GM19397 (cell line): ENCODE results near the gene ZNF366.

Experiments
- ATAC-seq: cut with Tn5 transposase; IDR thresholded peaks from one replicate; pipeline ENCODE4 v1.9.1; 2021; ENCODE audit warnings: mild to moderate bottlenecking, moderate library complexity; ENCODE audit not compliant: unreplicated experiment

The ZNF366 gene

GRCh38 chr5:72498284-72498683 lies 8.9 kb downstream of the ZNF366 start:
- ATAC-seq = no peak

GRCh38 chr5:72497823-72498222 lies 9.4 kb downstream of the ZNF366 start:
- no peak for ATAC-seq

GRCh38 chr5:72495410-72495809 lies 11.8 kb downstream of the ZNF366 start:
- ATAC-seq = no peak

GRCh38 chr5:72494623-72495124 lies 12.5 kb downstream of the ZNF366 start:
- no peak for ATAC-seq

GRCh38 chr5:72489536-72489935 lies 17.7 kb downstream of the ZNF366 start:
- ATAC-seq = no peak

- ATAC-seq = no peak
These were observed 18.5 kb downstream of the ZNF366 start for GRCh38 chr5:72488756-72489155.

DNA sequence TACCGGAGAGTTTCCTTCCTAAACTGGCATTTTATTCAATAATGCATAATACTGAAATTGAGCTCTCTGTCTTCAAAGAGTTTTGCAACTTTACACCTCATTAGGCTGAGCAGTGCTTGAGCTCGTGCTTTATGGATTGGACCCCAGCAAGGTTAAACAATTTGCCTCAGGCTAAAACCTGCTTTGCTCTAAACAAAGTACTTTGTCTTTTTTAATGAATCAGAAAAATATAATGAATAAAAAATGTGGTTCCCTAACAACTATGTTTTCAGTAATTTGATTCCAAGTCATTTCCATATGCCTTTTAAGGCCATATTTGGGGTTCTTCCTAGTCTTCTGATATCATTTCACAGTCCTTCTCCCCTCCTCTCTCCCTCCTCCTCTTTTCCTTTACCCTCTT lies 20.0 kb downstream of the ZNF366 start:
- no peak for ATAC-seq

GRCh38 chr5:72486371-72486770 lies 20.8 kb downstream of the ZNF366 start:
- no peak for ATAC-seq

DNA sequence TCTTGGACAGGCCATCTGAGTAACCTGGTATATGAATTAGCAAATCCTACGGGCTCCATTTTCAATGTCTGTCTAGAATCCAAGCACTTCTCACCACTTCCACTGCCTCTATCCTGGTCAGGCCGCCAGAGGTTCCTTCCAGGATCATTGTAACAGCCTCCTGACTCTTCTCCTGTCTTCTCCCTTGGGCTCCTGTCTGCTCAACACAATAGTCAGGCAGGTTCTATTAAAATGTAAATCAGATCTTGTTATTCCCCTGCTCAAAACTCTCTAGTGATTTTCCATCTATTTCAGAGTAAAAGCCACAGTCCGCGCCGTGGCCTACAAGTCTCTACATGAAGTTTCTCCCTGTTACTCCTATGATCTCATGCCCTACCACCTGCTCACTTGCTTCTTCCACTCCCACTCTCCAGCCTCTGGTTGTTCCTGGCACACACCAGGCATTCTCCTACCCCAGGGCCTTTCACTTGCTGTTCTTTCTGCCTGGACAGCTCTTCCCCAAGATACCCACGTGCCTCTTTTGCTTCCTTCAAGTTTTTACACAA lies 21.7 kb downstream of the ZNF366 start:
- ATAC-seq = no peak

DNA sequence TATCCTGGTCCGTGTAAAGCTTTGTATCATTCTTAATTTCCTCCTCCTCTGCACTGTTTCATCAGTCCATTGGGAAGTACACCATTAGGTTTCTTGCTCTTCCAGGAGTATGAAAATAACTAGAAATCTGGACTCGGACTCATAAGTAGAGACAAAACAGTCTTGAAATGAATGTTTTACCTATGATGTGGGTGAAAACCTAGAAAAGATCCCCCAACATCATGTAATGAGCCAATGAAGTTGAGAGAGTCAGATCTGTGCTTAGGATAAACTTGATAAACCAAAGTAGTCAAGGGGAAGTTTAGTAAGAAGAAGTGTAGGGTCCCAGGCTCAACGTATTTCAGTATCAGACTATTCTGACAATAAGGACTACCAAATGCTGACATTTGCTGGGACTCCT lies 25.2 kb downstream of the ZNF366 start:
- ATAC-seq = no peak

DNA sequence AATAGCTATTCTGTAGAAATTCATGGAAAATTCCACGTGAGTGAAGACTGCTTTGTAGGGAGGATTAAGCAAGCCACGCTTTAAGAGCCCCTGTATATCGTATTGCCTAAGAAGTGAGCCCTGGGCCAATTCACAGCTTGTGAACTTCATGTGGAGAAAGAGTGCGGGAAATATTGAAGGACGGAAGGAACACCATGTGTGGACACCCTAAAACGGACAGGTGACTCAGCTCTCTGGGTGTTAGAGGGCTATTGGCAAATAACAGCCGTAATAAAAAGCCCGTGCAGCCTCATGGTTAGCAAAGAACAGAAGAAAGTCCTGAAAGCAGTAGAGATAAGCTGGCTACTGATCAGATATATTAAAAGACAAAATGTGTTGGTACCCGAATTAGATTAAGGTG lies 26.4 kb downstream of the ZNF366 start:
- ATAC-seq = no peak

DNA sequence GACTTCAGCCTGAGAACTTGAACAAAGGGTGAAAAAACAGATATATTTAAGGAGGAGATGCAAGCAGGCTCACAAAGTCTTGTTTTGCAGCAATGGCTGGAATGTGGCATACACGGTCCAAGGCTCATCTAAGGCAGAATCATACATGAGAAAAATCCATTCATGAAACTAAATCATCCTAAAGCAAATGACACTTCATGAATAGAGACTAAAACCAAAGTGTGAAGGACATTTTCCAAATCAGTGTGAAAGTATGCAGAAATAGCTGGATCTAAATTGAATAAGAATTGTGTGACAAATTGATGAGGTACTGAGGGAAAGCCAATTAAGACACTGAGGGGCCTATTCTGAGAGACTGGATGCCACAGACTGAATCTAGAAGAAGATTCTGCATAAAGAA lies 27.3 kb downstream of the ZNF366 start:
- ATAC-seq = no peak

GRCh38 chr5:72478684-72479083 lies 28.5 kb downstream of the ZNF366 start:
- ATAC-seq = no peak

GRCh38 chr5:72478276-72478675 lies 28.9 kb downstream of the ZNF366 start:
- ATAC-seq = no peak

DNA sequence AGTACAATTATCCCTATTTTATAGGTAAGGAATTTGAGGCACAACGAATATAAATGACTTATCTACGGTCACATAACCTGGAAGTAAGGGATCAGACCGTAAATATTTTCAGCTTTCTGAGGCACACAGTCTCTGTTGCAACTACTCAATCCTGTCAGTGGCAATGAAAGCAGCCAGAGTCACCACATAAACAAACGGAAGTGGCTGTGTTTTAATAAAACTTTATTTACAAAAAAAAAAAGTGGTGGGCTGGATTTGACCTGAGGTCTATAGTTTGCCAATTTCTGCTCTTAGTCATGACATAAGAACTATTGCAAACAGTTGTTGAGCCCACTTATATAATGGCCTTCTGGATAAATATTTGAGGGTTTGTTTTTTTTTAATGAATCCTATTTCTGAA lies 29.6 kb downstream of the ZNF366 start:
- ATAC-seq = no peak

DNA sequence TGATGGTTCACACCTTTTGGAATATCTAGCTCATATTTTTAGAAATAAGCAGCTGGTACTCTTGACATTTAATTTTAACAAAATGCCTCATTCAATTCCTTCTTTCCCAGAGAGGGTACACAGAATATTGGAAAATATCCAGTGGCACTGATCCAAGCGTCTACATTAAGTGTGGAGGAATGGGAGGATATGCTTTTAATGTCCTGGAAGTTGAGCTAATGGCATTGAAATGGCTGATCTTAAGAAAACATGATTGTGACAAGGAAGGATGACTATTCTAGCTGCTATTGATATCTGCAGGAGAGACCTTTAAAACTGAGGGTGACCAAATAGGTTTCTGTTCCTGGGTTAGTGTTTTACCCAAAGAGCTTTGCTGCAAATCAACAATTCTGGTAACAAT lies 30.0 kb downstream of the ZNF366 start:
- ATAC-seq = no peak

DNA sequence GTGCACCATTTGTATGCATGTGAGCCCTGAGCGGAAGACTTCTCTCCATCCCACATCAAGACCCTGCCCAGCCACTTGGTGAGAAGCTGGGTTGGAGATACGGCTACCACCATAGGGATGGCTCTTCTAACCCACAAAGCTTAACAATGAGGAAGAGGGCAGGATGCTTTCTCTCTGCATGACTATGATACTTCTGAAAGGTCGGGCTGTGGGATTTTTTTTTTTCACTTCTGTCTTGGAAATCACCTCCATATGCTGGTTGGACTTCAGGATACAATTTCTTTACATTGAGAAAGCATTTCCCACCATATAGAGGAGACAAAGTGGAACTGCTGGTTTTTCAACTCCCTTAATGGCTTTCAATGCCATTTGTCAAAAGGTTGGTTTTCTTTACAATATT lies 30.5 kb downstream of the ZNF366 start:
- no peak for ATAC-seq

DNA sequence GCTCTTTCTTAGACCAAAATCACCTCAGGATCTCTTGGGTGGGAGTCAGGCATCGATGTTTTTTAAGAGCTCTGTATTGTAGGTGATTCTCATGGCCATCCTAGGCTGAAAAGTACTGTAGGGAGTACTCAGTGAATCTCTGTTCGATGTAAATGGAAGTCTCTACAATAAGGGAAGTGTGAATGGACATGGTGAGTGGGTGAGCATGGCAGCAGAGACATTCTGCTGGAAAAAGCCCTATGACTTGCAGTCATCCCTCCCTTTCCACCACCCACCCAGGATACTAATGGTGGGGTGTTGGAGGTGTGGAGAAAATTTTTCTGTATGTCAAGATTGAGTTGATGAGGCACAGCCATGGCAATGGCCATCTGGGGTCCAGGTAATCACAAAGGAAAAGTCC lies 30.9 kb downstream of the ZNF366 start:
- ATAC-seq = no peak

GRCh38 chr5:72474516-72474915 lies 32.7 kb downstream of the ZNF366 start:
- ATAC-seq = no peak

GRCh38 chr5:72474046-72474500 lies 33.1 kb downstream of the ZNF366 start:
- ATAC-seq = no peak

- ATAC-seq = no peak
These were observed 34.4 kb downstream of the ZNF366 start for GRCh38 chr5:72472666-72473422.

DNA sequence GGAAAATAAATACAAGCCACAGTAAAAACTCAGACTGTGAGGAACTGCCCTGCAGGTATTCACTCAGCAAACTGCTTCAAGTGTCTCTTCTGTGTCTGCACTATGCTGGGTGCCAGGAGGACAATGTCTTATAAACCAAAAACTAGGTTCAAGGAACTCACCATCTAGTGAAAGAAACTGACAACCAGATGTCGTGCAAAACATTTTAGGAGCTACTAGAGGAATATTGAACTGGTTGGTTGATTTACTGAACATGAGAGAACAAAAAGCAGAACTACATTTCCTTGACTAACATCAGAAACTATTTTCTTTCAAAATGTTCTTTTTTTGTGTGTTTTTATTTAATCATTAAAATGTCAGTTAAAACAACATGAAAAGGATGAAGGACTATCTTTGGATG lies 35.2 kb downstream of the ZNF366 start:
- no peak for ATAC-seq

- ATAC-seq = no peak
These were observed 36.4 kb downstream of the ZNF366 start for GRCh38 chr5:72470826-72471225.
